ENCODE measurements around the gene DAGLA. TPM values are rescaled to one million over a fixed set of nuclear protein-coding genes. Genes with fewer than 3 reads are reported as not detected.

The DAGLA gene
- total RNA-seq, 1 donor from 2014 or later = 4.8 TPM

DNA sequence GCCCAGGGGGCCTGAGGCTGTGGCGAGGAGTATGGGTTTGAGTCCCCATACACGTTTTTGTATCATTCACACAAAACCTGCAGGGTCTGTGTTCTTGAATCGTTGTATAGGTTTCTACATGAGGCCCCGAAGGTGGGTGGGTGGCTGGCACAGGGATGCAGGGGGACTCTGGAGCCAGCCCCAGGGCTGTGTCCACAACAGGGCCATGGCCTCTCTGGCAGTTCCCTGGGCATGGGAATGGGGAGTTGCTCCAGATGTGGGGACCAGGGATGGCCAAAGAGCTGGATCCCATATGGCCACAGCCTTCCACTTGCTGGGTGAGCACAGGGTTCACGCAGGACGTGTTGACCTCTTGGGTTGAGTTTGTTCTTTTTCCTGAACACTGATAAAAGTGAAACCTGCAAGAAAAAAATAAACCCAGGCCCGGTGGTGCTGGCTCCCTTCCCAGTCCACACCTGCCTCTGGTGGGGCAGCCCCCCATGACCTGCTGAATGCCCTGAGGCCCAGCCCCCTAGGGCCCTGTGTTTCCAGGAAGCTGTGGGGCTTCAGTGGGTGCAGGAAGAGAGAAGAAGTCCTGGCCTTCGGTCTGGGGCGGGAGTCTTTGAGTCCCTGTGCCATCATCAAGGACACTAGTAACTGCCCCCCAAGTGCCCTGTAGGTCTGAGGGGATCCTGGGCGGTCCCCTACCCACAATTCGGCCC, 88.3 kb downstream of the DAGLA start:
- no peak for DNase-seq (ENCODE audit: low spot score)
- H3K27me3 Mint-ChIP-seq (ENCODE audit: low read depth) = no peaks in the 10 kb centered on the region
- H3K27ac Mint-ChIP-seq (ENCODE audit: unreplicated experiment) = no peak overlapping the region
- no peaks in the 10 kb centered on the region for H3K36me3 Mint-ChIP-seq (ENCODE audit: low read depth)
- H3K4me1 Mint-ChIP-seq (ENCODE audit: low read depth) = no peaks in the 10 kb centered on the region
- H3K9me3 Mint-ChIP-seq (ENCODE audit: low read depth) = no peaks in the 10 kb centered on the region
- H3K4me3 Mint-ChIP-seq (ENCODE audit: unreplicated experiment) = no peak overlapping the region
- TF ChIP-seq, protein P1, sequence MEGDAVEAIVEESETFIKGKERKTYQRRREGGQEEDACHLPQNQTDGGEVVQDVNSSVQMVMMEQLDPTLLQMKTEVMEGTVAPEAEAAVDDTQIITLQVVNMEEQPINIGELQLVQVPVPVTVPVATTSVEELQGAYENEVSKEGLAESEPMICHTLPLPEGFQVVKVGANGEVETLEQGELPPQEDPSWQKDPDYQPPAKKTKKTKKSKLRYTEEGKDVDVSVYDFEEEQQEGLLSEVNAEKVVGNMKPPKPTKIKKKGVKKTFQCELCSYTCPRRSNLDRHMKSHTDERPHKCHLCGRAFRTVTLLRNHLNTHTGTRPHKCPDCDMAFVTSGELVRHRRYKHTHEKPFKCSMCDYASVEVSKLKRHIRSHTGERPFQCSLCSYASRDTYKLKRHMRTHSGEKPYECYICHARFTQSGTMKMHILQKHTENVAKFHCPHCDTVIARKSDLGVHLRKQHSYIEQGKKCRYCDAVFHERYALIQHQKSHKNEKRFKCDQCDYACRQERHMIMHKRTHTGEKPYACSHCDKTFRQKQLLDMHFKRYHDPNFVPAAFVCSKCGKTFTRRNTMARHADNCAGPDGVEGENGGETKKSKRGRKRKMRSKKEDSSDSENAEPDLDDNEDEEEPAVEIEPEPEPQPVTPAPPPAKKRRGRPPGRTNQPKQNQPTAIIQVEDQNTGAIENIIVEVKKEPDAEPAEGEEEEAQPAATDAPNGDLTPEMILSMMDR (IDR thresholded peaks at IDR 0.05) = no peak

DNA sequence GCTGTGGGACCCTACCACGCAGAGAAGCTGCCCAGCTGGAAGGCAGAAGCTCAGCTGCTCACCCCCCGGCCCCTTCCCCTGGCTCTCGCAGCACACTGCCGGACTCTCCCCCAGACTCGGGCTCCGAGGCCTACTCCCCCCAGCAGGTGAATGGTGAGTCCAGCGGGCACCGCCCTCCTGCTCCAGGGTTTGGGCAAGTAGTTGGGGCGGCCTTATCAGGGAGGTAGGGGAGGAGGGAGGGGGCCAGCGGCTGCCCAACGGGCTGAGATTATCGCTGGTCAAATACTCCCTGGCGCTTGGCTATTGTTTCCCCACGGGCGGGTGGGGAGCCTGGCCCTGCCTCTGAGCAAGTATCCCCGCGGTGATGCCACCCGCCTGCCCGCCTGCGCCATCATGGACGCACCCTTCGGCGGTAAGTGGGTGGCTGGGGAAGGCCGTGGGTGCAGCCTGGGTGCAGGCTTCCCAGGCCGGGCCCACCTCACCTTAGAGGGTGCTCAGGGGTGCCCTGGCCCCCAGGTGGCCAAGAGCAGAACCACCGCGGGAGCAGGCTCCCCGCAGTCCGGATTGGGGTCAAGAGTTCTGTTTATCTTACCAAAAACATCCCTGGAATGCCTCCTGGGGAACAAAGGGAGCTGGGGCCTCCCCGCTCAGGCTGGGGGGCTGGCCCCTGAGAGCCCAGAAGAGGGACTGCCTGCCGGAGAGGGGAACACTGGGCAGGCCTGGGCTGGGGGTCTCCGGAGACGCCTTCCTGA, 89.2 kb downstream of the DAGLA start:
- TF ChIP-seq, protein P1 (IDR thresholded peaks at IDR 0.05) = peak; percentile 50
- Mint-ChIP-seq H3K4me1 (ENCODE audit: low read depth) (no peaks in the 10 kb centered on the region), H3K4me3 (ENCODE audit: unreplicated experiment) (no peak overlapping the region), H3K27ac (ENCODE audit: unreplicated experiment) (no peak overlapping the region), H3K27me3 (ENCODE audit: low read depth) (no peaks in the 10 kb centered on the region), H3K36me3 (ENCODE audit: low read depth) (no peaks in the 10 kb centered on the region), H3K9me3 (ENCODE audit: low read depth) (no peaks in the 10 kb centered on the region)
- DNase-seq (ENCODE audit: low spot score) = no peak

DNA sequence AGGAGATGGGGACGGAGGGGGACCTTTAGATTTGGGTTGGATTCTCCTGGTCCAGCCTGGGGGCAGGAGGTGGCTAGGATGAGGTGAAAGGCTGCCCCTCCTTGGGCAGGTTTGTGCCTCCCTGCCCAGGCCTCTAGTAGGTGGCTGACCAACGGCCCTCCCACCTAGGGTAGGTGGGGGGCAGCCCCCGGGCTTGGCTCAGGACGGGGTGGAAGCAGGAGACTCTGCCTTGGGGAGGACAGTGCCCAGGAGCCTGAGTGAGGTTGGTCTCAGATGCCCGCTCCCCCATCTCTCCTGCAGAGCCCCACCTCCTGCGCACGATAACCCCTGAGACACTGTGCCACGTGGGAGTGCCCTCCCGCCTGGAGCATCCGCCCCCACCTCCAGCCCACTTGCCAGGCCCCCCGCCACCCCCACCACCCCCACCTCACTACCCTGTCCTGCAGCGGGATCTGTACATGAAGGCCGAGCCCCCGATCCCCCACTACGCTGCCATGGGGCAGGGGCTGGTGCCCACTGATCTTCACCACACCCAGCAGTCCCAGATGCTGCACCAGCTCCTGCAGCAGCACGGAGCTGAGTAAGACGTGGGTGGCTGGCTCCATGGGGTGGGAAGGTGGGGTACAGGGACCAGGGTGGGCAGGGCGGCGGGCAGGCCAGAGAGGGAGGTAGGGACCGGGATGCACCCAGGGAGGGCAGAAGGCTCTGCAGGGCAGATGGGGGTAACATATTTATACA, 89.9 kb downstream of the DAGLA start:
- Mint-ChIP-seq H3K27me3 (ENCODE audit: low read depth) (no peaks in the 10 kb centered on the region), H3K27ac (ENCODE audit: unreplicated experiment) (no peak overlapping the region), H3K4me3 (ENCODE audit: unreplicated experiment) (no peak overlapping the region), H3K9me3 (ENCODE audit: low read depth) (no peaks in the 10 kb centered on the region), H3K4me1 (ENCODE audit: low read depth) (no peaks in the 10 kb centered on the region), H3K36me3 (ENCODE audit: low read depth) (no peaks in the 10 kb centered on the region)
- no peak for DNase-seq (ENCODE audit: low spot score)
- TF ChIP-seq, protein P1 (IDR thresholded peaks at IDR 0.05) = no peak

DNA sequence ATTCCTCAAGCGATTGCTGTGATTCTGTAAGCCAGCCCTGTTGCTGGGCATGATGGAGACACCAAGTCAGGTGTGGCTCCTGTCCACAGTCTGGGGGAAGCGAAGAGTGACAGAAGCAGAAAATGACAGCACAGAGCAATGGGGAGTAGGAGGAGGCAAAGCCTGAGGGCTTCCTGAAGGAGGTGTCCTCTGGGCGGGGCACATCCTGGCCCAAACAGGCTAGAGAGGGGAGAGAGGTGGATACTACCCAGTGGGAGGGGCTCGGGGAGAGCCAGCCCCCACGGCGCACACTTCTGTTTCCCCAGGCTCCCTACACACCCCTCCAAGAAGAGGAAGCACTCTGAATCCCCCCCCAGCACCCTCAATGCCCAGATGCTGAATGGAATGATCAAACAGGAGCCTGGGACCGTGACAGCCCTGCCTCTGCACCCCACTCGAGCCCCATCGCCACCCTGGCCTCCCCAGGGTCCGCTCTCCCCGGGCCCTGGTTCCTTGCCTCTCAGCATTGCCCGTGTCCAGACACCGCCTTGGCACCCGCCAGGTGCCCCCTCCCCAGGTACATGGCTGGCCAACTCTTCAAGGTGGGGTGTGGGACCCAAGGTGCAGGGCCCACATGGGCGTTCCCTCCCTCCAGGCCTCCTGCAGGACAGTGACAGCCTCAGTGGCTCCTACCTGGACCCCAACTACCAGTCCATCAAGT, 91.2 kb downstream of the DAGLA start:
- DNase-seq (ENCODE audit: low spot score) = no peak
- Mint-ChIP-seq H3K4me1 (ENCODE audit: low read depth) (no peaks in the 10 kb centered on the region), H3K36me3 (ENCODE audit: low read depth) (no peaks in the 10 kb centered on the region)

More for the DNA sequence above, 91.2 kb downstream of the DAGLA start:
- H3K9me3 Mint-ChIP-seq (ENCODE audit: low read depth) = no peaks in the 10 kb centered on the region
- TF ChIP-seq, protein P1 (IDR thresholded peaks at IDR 0.05) = no peak
- H3K27me3 Mint-ChIP-seq (ENCODE audit: low read depth) = no peaks in the 10 kb centered on the region
- no peak overlapping the region for H3K4me3 Mint-ChIP-seq (ENCODE audit: unreplicated experiment)
- no peak overlapping the region for H3K27ac Mint-ChIP-seq (ENCODE audit: unreplicated experiment)
